NCI-H146 treated with DMSO at 0.1 percent for 48 hours (cell line): Measurements from ENCODE around the gene CPED1.
"Not testable (repeated sequence)": the region's sequence is repeated elsewhere in the genome, so short reads cannot be mapped to it uniquely, and the experiment has no call there.

Experiments
- DNase-seq: peaks from one replicate; lab custom pipeline; 2025; ENCODE audit not compliant: unreplicated experiment; lab: John Stamatoyannopoulos, UW

Gene CPED1

GRCh38 chr7:120981117-120981516 lies 7.4 kb upstream of the CPED1 start:
- no peak for DNase-seq

GRCh38 chr7:120981888-120982615 lies 6.5 kb upstream of the CPED1 start:
- DNase-seq = no peak

GRCh38 chr7:120983592-120983991 lies 4.9 kb upstream of the CPED1 start:
- not testable (repeated sequence) for DNase-seq

GRCh38 chr7:120984406-120984805 lies 4.1 kb upstream of the CPED1 start:
- no peak for DNase-seq

- no peak for DNase-seq
Measured at GRCh38 chr7:120985130-120985758, 3.3 kb upstream of the CPED1 start.

GRCh38 chr7:120985839-120986238 lies 2.7 kb upstream of the CPED1 start:
- DNase-seq = no peak

- DNase-seq = no peak
Measured at GRCh38 chr7:120986650-120987049, 1.9 kb upstream of the CPED1 start.

- DNase-seq = no peak
Measured at GRCh38 chr7:120987280-120987679, 1.2 kb upstream of the CPED1 start.

- DNase-seq = peak; percentile 64
Measured at GRCh38 chr7:120987683-120988590, 574 bp upstream of the CPED1 start.

- no peak for DNase-seq
Measured at GRCh38 chr7:120989257-120990220, 1.0 kb downstream of the CPED1 start.

- DNase-seq = no peak
Measured at GRCh38 chr7:120990468-120991118, 2.1 kb downstream of the CPED1 start.

GRCh38 chr7:120991161-120991560 lies 2.6 kb downstream of the CPED1 start:
- DNase-seq = no peak

GRCh38 chr7:120991581-120991980 lies 3.1 kb downstream of the CPED1 start:
- no peak for DNase-seq

- DNase-seq = no peak
Measured at GRCh38 chr7:120992272-120992964, 3.9 kb downstream of the CPED1 start.

GRCh38 chr7:120992965-120993494 lies 4.5 kb downstream of the CPED1 start:
- DNase-seq = no peak

- no peak for DNase-seq
Measured at GRCh38 chr7:120993553-120994191, 5.2 kb downstream of the CPED1 start.

- DNase-seq = no peak
Measured at GRCh38 chr7:120994512-120995410, 6.2 kb downstream of the CPED1 start.

GRCh38 chr7:120995654-120996053 lies 7.1 kb downstream of the CPED1 start:
- DNase-seq = no peak
